Spleen (tissue), 7 donors: Measurements from ENCODE around the gene DNASE1L2.

ENCODE experiments used
- POLR2A ChIP-seq, 3 donors: fragments of 450-650 bp; IDR thresholded peaks; one replicate each; pipeline ENCODE4 v1.5.1; 2017; ENCODE audit warnings: antibody characterized with exemption in 3 of 3, mild to moderate bottlenecking in 1 of 3
- POLR2AphosphoS5 ChIP-seq, 3 donors: sonication (generic); formaldehyde crosslinking; IDR thresholded peaks; one replicate each; pipeline ENCODE4 v1.5.1; 2017; ENCODE audit warnings: antibody characterized with exemption in 3 of 3
- TF ChIP-seq, protein P1 (sequence below), 11 experiments: fragments of 200-600 bp in 7 of 11; fragments of 450-650 bp in 4 of 11; sonication (generic) in 4 of 11; IDR thresholded peaks in 8 of 11; conservative IDR thresholded peaks in 3 of 11; 1 replicate in 7 of 11; 2 replicates in 4 of 11; pipeline versions ENCODE4 v1.4.0 to v1.8.0; 2016 to 2021; ENCODE audit warnings: antibody characterized with exemption in 11 of 11, inconsistent platforms in 4 of 11, mild to moderate bottlenecking in 1 of 11
- donor health status: DM: no; HTN: no; CAD: no; lungs with moderate emphysema.
- donor health status: DM: no; HTN: no; CAD: no.
- donor health status: DM: no; HTN: no; CAD: no.

DNA sequence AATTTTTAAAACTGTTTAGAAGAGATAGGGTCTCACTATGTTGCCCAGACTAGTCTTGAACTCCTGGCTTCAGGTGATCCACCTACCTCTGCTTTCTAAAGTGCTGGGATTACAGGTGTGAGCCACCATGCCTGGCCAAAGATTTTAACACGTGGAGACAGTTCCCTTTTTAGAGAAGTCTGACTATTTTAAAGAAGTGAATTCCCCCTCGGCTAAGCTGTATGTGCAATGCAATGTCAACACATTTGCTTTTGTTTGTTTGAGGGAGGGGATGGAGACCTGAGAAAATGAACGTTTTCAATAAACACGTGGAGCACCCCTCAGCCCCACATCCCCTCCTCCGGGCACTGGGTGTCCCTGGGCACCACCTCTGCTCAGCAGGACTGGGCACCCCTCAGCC, 46.0 kb downstream of the DNASE1L2 start:
- TF ChIP-seq POLR2A (IDR thresholded peaks at IDR 0.05) (no peak), POLR2AphosphoS5 (IDR thresholded peaks at IDR 0.05) (no peak)
- TF ChIP-seq, protein P1, sequence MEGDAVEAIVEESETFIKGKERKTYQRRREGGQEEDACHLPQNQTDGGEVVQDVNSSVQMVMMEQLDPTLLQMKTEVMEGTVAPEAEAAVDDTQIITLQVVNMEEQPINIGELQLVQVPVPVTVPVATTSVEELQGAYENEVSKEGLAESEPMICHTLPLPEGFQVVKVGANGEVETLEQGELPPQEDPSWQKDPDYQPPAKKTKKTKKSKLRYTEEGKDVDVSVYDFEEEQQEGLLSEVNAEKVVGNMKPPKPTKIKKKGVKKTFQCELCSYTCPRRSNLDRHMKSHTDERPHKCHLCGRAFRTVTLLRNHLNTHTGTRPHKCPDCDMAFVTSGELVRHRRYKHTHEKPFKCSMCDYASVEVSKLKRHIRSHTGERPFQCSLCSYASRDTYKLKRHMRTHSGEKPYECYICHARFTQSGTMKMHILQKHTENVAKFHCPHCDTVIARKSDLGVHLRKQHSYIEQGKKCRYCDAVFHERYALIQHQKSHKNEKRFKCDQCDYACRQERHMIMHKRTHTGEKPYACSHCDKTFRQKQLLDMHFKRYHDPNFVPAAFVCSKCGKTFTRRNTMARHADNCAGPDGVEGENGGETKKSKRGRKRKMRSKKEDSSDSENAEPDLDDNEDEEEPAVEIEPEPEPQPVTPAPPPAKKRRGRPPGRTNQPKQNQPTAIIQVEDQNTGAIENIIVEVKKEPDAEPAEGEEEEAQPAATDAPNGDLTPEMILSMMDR (IDR thresholded peaks at IDR 0.05 in 8 of 11, conservative IDR thresholded peaks at IDR 0.05 in 3 of 11) = no peak
